Measurements from ENCODE around the gene FHOD3. TPM values are rescaled to one million over a fixed set of nuclear protein-coding genes. Genes with fewer than 3 reads are reported as not detected.

The FHOD3 gene
- total RNA-seq, 1 donor, result 13.0 TPM

GRCh38 chr18:36269157-36269556 is 28.4 kb upstream of the FHOD3 start:
- TF ChIP-seq, protein P1, sequence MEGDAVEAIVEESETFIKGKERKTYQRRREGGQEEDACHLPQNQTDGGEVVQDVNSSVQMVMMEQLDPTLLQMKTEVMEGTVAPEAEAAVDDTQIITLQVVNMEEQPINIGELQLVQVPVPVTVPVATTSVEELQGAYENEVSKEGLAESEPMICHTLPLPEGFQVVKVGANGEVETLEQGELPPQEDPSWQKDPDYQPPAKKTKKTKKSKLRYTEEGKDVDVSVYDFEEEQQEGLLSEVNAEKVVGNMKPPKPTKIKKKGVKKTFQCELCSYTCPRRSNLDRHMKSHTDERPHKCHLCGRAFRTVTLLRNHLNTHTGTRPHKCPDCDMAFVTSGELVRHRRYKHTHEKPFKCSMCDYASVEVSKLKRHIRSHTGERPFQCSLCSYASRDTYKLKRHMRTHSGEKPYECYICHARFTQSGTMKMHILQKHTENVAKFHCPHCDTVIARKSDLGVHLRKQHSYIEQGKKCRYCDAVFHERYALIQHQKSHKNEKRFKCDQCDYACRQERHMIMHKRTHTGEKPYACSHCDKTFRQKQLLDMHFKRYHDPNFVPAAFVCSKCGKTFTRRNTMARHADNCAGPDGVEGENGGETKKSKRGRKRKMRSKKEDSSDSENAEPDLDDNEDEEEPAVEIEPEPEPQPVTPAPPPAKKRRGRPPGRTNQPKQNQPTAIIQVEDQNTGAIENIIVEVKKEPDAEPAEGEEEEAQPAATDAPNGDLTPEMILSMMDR (IDR thresholded peaks at IDR 0.05; ENCODE audit: extremely low read depth, low read depth, low read length), result no peak
- Histone ChIP-seq H3K27ac (ENCODE audit: low read depth, low read length) (no peak overlapping the region), H3K4me3 (ENCODE audit: insufficient read depth, low read length) (no peak overlapping the region), H3K79me2 (ENCODE audit: insufficient read depth, low read length) (no peaks in the 10 kb centered on the region), H3K36me3 (ENCODE audit: insufficient read depth, low read length) (no peaks in the 10 kb centered on the region), H4K20me1 (ENCODE audit: insufficient read depth, low read length) (no peaks in the 10 kb centered on the region), H3K9me3 (ENCODE audit: low read depth, low read length) (no peaks in the 10 kb centered on the region), H3K4me2 (ENCODE audit: insufficient read depth, low read length) (no peak overlapping the region), H2AFZ (ENCODE audit: low read length) (no peak overlapping the region), H3K4me1 (ENCODE audit: insufficient read depth, low read length) (no peaks in the 10 kb centered on the region), H3K27me3 (ENCODE audit: insufficient read depth, low read length) (no peaks in the 10 kb centered on the region)
- DNase-seq (ENCODE audit: insufficient read length, low spot score, missing footprints), result no peak

GRCh38 chr18:36271153-36271552 is 26.4 kb upstream of the FHOD3 start:
- Histone ChIP-seq H2AFZ (ENCODE audit: low read length) (no peak overlapping the region), H3K36me3 (ENCODE audit: insufficient read depth, low read length) (no peaks in the 10 kb centered on the region), H3K27ac (ENCODE audit: low read depth, low read length) (no peak overlapping the region), H3K4me1 (ENCODE audit: insufficient read depth, low read length) (no peaks in the 10 kb centered on the region), H3K4me2 (ENCODE audit: insufficient read depth, low read length) (no peak overlapping the region), H3K79me2 (ENCODE audit: insufficient read depth, low read length) (no peaks in the 10 kb centered on the region), H4K20me1 (ENCODE audit: insufficient read depth, low read length) (no peaks in the 10 kb centered on the region), H3K27me3 (ENCODE audit: insufficient read depth, low read length) (no peaks in the 10 kb centered on the region), H3K4me3 (ENCODE audit: insufficient read depth, low read length) (no peak overlapping the region), H3K9me3 (ENCODE audit: low read depth, low read length) (no peaks in the 10 kb centered on the region)
- TF ChIP-seq, protein P1 (IDR thresholded peaks at IDR 0.05; ENCODE audit: extremely low read depth, low read depth, low read length), result no peak
- no peak for DNase-seq (ENCODE audit: insufficient read length, low spot score, missing footprints)

DNA sequence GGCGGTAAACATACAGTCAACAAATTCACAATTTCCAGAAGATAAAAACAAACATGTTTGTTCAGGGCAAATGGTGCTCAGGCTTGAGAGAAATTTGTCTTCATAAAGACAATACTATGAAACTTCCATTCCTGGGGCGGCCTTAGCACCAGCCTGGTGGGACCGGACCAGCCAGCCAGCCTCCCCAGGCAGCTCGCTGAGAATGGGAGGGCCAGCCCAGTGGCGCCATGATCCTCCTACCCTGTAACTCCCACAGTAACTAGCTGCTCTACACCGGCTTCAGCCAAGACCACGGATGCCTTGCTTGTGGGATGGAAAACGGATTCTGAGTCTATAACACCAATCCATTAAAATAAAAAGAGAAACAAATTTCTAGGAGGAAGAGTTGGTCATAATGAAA is 24.2 kb upstream of the FHOD3 start:
- H3K27me3 ChIP-seq (ENCODE audit: insufficient read depth, low read length), result no peaks in the 10 kb centered on the region
- H3K4me1 ChIP-seq (ENCODE audit: insufficient read depth, low read length), result no peaks in the 10 kb centered on the region
- no peak for DNase-seq (ENCODE audit: insufficient read length, low spot score, missing footprints)
- H3K27ac ChIP-seq (ENCODE audit: low read depth, low read length), result no peak overlapping the region
- no peak overlapping the region for H3K4me3 ChIP-seq (ENCODE audit: insufficient read depth, low read length)
- TF ChIP-seq, protein P1 (IDR thresholded peaks at IDR 0.05; ENCODE audit: extremely low read depth, low read depth, low read length), result no peak
- no peak overlapping the region for H3K4me2 ChIP-seq (ENCODE audit: insufficient read depth, low read length)
- no peaks in the 10 kb centered on the region for H3K36me3 ChIP-seq (ENCODE audit: insufficient read depth, low read length)
- no peaks in the 10 kb centered on the region for H3K79me2 ChIP-seq (ENCODE audit: insufficient read depth, low read length)
- H3K9me3 ChIP-seq (ENCODE audit: low read depth, low read length), result no peaks in the 10 kb centered on the region
- H4K20me1 ChIP-seq (ENCODE audit: insufficient read depth, low read length), result no peaks in the 10 kb centered on the region
- H2AFZ ChIP-seq (ENCODE audit: low read length), result no peak overlapping the region

GRCh38 chr18:36274083-36274715 is 23.3 kb upstream of the FHOD3 start:
- Histone ChIP-seq H2AFZ (ENCODE audit: low read length) (no peak overlapping the region), H3K79me2 (ENCODE audit: insufficient read depth, low read length) (no peaks in the 10 kb centered on the region), H3K4me3 (ENCODE audit: insufficient read depth, low read length) (no peak overlapping the region), H3K4me2 (ENCODE audit: insufficient read depth, low read length) (no peak overlapping the region), H4K20me1 (ENCODE audit: insufficient read depth, low read length) (no peaks in the 10 kb centered on the region), H3K27me3 (ENCODE audit: insufficient read depth, low read length) (peaks cover 8% of the 10 kb centered on the region), H3K4me1 (ENCODE audit: insufficient read depth, low read length) (no peaks in the 10 kb centered on the region), H3K36me3 (ENCODE audit: insufficient read depth, low read length) (no peaks in the 10 kb centered on the region), H3K9me3 (ENCODE audit: low read depth, low read length) (no peaks in the 10 kb centered on the region), H3K27ac (ENCODE audit: low read depth, low read length) (no peak overlapping the region)
- peak; percentile 57 for DNase-seq (ENCODE audit: insufficient read length, low spot score, missing footprints)
- TF ChIP-seq, protein P1 (IDR thresholded peaks at IDR 0.05; ENCODE audit: extremely low read depth, low read depth, low read length), result no peak
